ENCODE results near the gene FIGNL1.

Gene FIGNL1

GRCh38 chr7:50492770-50493519 is 42.8 kb upstream of the FIGNL1 start:
- H3K27ac ChIP-seq (replicated peaks) = no peak overlapping the region
- DNase-seq (ENCODE audit: low read depth in 1 of 2, low spot score in 1 of 2) = no peak

DNA sequence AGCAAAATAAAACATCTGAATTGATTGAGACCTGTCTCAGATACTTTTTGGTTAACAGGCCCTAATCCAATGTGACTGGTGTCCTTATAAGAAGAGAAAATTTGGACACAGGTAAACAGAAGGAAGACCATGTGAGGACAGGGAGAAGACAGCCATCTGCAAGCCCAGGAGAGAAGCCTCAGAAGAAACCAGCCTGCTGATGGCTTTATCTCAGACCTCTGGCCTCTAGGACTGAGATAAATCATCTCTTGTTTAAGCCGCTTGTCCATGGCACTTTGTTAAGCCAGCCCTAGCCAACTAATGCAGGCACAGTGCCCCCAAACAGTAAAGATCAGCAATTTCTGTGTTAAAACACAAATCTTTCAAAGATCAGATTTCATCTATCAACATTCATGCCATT is 41.8 kb upstream of the FIGNL1 start:
- no peak overlapping the region for H3K4me3 ChIP-seq (replicated peaks; ENCODE audit: insufficient read depth, low read length)
- H3K27ac ChIP-seq (replicated peaks) = no peak overlapping the region
- no peak for DNase-seq (ENCODE audit: low read depth in 1 of 2, low spot score in 1 of 2)
- H3K27me3 ChIP-seq (ENCODE audit: insufficient read depth, poor library complexity, severe bottlenecking) = peaks cover 10% of the 10 kb centered on the region
- TF ChIP-seq POLR2AphosphoS5 (IDR thresholded peaks at IDR 0.05; ENCODE audit: low read depth) = no peak
- no peak for TF ChIP-seq CTCF (IDR thresholded peaks at IDR 0.05; ENCODE audit: insufficient read depth, low read length)
- TF ChIP-seq, protein P1, sequence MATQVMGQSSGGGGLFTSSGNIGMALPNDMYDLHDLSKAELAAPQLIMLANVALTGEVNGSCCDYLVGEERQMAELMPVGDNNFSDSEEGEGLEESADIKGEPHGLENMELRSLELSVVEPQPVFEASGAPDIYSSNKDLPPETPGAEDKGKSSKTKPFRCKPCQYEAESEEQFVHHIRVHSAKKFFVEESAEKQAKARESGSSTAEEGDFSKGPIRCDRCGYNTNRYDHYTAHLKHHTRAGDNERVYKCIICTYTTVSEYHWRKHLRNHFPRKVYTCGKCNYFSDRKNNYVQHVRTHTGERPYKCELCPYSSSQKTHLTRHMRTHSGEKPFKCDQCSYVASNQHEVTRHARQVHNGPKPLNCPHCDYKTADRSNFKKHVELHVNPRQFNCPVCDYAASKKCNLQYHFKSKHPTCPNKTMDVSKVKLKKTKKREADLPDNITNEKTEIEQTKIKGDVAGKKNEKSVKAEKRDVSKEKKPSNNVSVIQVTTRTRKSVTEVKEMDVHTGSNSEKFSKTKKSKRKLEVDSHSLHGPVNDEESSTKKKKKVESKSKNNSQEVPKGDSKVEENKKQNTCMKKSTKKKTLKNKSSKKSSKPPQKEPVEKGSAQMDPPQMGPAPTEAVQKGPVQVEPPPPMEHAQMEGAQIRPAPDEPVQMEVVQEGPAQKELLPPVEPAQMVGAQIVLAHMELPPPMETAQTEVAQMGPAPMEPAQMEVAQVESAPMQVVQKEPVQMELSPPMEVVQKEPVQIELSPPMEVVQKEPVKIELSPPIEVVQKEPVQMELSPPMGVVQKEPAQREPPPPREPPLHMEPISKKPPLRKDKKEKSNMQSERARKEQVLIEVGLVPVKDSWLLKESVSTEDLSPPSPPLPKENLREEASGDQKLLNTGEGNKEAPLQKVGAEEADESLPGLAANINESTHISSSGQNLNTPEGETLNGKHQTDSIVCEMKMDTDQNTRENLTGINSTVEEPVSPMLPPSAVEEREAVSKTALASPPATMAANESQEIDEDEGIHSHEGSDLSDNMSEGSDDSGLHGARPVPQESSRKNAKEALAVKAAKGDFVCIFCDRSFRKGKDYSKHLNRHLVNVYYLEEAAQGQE (IDR thresholded peaks at IDR 0.05; ENCODE audit: insufficient replicate concordance, low read depth) = no peak
- TF ChIP-seq GABPA (IDR thresholded peaks at IDR 0.05; ENCODE audit: low read depth) = no peak
- TF ChIP-seq SPI1 (IDR thresholded peaks at IDR 0.05; ENCODE audit: borderline replicate concordance, low read depth) = no peak

More at GRCh38 chr7:50492770-50493519, 42.8 kb upstream of the FIGNL1 start:
- TF ChIP-seq SPI1 (IDR thresholded peaks at IDR 0.05; ENCODE audit: borderline replicate concordance, low read depth) (no peak), POLR2AphosphoS5 (IDR thresholded peaks at IDR 0.05; ENCODE audit: low read depth) (no peak), CTCF (IDR thresholded peaks at IDR 0.05; ENCODE audit: insufficient read depth, low read length) (no peak), GABPA (IDR thresholded peaks at IDR 0.05; ENCODE audit: low read depth) (no peak)
- TF ChIP-seq, protein P1 (IDR thresholded peaks at IDR 0.05; ENCODE audit: insufficient replicate concordance, low read depth) = no peak
- H3K27me3 ChIP-seq (ENCODE audit: insufficient read depth, poor library complexity, severe bottlenecking) = peaks cover 16% of the 10 kb centered on the region
- no peak overlapping the region for H3K4me3 ChIP-seq (replicated peaks; ENCODE audit: insufficient read depth, low read length)

GRCh38 chr7:50491209-50491608 is 41.1 kb upstream of the FIGNL1 start:
- no peak overlapping the region for H3K27ac ChIP-seq (replicated peaks)
- TF ChIP-seq, protein P1 (IDR thresholded peaks at IDR 0.05; ENCODE audit: insufficient replicate concordance, low read depth) = no peak
- TF ChIP-seq POLR2AphosphoS5 (IDR thresholded peaks at IDR 0.05; ENCODE audit: low read depth) (no peak), SPI1 (IDR thresholded peaks at IDR 0.05; ENCODE audit: borderline replicate concordance, low read depth) (no peak), GABPA (IDR thresholded peaks at IDR 0.05; ENCODE audit: low read depth) (no peak), CTCF (IDR thresholded peaks at IDR 0.05; ENCODE audit: insufficient read depth, low read length) (no peak)
- DNase-seq (ENCODE audit: low read depth in 1 of 2, low spot score in 1 of 2) = no peak

More at GRCh38 chr7:50491209-50491608, 41.1 kb upstream of the FIGNL1 start:
- Histone ChIP-seq H3K4me3 (replicated peaks; ENCODE audit: insufficient read depth, low read length) (no peak overlapping the region), H3K27me3 (ENCODE audit: insufficient read depth, poor library complexity, severe bottlenecking) (peaks cover 6% of the 10 kb centered on the region)

Measured in HL-60 (cell line).